ENCODE data around the gene PYGB.
"Not testable (repeated sequence)": the region's sequence is repeated elsewhere in the genome, so short reads cannot be mapped to it uniquely, and the experiment has no call there.

The PYGB gene

GRCh38 chr20:25230166-25230831 is 17.6 kb upstream of the PYGB start:
- no peak for DNase-seq (ENCODE audit: low read depth, low spot score)

GRCh38 chr20:25233016-25233772 is 14.7 kb upstream of the PYGB start:
- no peak for DNase-seq (ENCODE audit: low read depth, low spot score)

GRCh38 chr20:25234009-25234849 is 13.7 kb upstream of the PYGB start:
- not testable (repeated sequence) for DNase-seq (ENCODE audit: low read depth, low spot score)

GRCh38 chr20:25236450-25237304 is 11.2 kb upstream of the PYGB start:
- no peak for DNase-seq (ENCODE audit: low read depth, low spot score)

DNA sequence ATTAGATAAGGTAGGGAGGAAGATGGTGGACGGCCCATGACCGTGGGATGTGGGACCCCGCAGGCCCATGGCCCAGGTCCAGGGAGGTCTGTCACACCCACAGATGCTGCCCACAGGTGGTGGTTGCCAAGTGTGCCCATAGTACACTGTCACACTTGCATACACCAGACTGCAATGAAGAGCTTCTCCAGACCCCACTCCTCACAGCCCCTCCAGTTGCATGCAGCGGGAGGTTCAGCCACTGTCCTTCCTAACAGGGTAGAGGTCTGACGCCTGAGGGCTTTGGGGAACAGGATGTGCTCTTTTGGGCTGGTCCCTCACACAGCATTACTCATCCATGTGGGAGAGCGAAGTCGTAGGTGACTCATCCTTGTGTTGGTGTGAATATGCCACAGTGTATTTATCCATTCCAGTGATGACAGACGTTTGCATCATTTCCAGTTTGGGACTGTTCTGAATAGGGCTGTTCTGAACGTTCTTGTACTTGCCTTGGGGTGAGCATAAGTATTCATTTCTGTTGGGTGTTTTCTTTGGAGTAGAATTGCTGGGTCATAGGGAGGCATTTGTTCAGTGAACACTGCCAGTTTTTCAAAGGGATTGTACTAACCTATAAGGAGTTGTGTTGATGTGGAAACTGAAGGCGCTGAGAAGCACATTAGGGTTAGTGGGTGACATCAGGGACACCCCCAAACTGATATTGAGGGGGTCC is 10.1 kb upstream of the PYGB start:
- no peak for DNase-seq (ENCODE audit: low read depth, low spot score)

GRCh38 chr20:25238319-25239037 is 9.4 kb upstream of the PYGB start:
- DNase-seq (ENCODE audit: low read depth, low spot score): no peak

GRCh38 chr20:25239387-25240370 is 8.2 kb upstream of the PYGB start:
- DNase-seq (ENCODE audit: low read depth, low spot score): no peak

DNA sequence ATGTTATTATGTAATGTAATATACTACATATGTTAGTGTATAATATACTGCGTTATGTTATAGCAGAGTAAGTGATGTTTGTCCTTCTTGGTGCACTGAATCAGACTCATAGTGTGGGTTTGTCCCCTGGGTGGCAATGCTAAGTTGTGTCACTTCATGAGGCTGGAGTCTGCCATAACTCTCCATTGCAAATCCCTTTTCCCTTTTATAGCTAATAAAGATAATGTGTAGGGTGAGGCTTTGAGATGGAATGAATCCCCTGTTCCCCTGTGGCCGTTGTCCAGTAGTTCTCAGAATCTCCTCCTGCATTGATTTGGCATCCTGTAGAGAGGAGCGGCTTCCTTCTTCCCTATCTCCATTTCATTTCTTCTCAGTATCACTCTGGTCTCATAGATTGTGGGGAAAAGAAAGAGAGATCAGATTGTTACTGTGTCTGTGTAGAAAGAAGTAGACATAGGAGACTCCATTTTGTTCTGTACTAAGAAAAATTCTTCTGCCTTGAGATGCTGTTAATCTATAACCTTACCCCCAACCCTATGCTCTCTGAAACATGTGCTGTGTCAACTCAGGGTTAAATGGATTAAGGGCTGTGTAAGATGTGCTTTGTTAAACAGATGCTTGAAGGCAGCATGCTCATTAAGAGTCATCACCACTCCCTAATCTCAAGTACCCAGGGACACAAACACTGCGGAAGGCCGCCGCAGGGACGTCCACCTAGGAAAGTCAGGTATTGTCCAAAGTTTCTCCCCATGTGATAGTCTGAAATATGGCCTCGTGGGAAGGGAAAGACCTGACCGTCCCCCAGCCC is 6.8 kb upstream of the PYGB start:
- DNase-seq (ENCODE audit: low read depth, low spot score): not testable (repeated sequence)

GRCh38 chr20:25241659-25241955 is 6.3 kb upstream of the PYGB start:
- not testable (repeated sequence) for DNase-seq (ENCODE audit: low read depth, low spot score)

DNA sequence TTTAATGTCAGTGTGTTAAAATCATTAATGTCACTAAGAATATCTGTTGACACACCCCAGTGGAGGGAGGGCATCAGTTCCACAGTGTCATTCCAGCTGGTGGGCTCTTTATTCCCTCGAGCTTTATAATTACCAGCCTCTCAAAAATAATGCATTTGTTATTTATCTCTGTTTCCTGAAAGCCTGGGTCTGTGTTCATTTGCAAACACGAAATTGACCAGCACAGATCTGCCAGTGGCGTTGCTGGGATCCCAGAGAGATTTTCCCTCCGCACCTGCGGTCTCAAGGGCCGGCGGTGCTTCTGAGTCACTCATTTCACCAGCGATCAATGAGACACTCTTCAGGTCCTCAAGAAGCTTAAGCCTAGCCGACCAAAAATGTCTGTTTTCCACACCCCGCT is 5.7 kb upstream of the PYGB start:
- DNase-seq (ENCODE audit: low read depth, low spot score): no peak

DNA sequence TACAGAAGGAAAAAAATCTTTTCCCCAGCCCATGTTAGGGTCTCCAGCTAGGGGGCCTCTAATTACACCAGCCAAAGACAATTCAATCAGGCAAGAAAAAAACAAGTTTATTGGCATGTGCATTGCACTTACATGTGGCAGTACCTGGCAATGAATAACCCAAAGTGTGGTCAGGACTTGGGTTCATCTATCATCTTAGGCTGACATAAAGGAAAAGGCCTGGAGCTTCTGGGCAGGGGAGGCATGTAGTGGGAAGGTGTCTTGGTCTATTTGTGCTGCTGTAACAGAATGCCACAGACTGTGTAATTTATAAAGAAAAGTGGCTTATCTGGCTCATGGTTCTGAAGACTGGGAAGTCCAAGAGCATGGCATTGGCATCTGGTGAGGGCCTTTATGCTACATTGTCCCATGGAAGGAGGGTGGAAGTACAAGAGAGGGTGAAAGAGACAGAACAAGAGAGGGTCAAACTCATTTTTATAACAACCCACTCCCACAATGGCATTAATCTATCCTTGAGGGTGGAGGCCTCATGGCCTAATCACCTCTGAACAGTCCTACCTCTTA is 4.4 kb upstream of the PYGB start:
- no peak for DNase-seq (ENCODE audit: low read depth, low spot score)

DNA sequence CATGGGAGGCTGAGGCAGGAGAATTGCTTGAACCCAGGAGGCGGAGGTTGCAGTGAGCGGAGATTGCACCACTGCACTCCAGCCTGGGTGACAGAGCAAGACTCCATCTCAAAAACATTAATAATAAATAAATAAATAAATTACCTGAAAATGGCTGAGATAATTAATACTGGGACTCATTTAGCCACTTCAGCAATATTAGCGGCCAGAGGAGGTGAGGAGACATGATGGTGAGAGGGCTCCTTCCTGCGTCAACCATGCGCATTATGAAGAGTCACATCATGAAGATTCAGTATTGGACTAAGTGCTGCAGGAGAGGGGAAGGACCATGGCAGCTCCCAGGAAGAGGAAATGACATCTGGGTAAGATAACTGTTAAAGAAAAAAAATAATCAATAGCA is 2.9 kb upstream of the PYGB start:
- no peak for DNase-seq (ENCODE audit: low read depth, low spot score)

DNA sequence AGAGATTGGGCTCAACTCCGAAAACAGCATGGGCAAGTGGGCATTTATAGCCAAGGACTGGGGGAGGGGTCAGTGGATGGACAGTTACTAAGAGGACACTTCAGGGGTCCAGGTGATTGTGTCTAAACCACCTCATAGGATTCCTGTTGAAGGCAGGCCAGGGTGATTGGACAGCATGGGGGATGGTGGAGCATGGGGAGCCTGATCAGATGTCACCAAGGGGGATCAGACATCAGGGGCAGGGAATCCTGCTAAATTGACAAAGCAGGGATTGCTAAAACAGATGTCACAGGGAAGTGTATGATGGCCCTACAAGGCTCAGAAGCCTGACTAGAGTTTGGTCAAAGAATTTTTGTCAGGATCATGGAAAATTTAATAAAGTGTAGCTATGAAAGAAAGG is 2.4 kb upstream of the PYGB start:
- no peak for DNase-seq (ENCODE audit: low read depth, low spot score)

- DNase-seq (ENCODE audit: low read depth, low spot score): no peak
Observed at GRCh38 chr20:25246182-25246999, 1.5 kb upstream of the PYGB start.

DNA sequence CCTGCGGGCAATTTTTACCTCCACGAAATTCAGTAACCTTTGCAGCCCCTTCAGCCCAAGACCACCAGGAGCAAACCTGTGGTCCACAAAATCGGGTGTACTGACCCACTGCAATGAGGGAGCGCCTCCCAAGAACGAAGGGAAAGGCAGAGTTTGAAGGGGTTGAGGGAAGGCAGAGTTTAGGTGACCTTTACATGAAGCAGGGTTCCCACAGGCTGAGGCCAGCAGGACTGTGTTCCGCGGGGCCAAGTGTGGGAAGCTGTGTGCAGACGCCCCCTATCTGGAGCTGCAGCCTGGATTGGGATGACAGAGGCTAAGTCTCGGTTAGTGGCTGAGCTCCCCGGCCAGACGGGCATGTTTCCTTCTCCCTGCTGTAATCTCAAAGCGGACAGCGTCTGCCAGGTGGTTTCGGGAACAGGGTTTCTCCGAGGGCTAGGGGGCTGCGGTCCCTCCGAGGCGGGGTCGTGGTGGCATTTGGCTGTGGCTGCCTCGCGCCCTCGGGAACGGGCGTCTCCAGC is 826 bp upstream of the PYGB start:
- DNase-seq (ENCODE audit: low read depth, low spot score): no peak

DNA sequence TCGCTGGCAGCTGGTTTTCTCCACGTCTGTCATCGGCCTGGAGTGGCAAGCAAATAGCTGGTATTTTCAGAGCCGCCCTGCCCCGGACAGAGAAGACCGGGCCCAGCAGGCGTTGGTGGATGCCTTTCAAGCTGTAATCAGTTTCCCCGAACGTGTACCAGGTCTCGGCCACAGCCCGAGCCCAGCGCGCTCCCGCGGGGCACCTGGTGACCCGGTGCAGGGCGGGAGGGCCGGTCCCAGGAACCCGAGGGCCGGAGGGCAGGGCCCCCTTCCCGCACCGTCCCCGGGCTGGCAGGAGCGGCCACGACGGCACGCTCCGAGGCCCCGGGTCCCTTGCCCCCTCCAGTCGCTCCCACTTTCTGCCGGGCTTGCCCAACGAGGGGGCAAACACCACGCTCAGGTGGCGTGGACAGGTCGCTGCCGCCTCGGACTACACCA is 348 bp upstream of the PYGB start:
- DNase-seq (ENCODE audit: low read depth, low spot score): no peak

GRCh38 chr20:25248786-25249172 is 894 bp downstream of the PYGB start:
- no peak for DNase-seq (ENCODE audit: low read depth, low spot score)
